ENCODE data around the gene GLUD2.
"Not testable (repeated sequence)": the region's sequence is repeated elsewhere in the genome, so short reads cannot be mapped to it uniquely, and the experiment has no call there.

Gene GLUD2

DNA sequence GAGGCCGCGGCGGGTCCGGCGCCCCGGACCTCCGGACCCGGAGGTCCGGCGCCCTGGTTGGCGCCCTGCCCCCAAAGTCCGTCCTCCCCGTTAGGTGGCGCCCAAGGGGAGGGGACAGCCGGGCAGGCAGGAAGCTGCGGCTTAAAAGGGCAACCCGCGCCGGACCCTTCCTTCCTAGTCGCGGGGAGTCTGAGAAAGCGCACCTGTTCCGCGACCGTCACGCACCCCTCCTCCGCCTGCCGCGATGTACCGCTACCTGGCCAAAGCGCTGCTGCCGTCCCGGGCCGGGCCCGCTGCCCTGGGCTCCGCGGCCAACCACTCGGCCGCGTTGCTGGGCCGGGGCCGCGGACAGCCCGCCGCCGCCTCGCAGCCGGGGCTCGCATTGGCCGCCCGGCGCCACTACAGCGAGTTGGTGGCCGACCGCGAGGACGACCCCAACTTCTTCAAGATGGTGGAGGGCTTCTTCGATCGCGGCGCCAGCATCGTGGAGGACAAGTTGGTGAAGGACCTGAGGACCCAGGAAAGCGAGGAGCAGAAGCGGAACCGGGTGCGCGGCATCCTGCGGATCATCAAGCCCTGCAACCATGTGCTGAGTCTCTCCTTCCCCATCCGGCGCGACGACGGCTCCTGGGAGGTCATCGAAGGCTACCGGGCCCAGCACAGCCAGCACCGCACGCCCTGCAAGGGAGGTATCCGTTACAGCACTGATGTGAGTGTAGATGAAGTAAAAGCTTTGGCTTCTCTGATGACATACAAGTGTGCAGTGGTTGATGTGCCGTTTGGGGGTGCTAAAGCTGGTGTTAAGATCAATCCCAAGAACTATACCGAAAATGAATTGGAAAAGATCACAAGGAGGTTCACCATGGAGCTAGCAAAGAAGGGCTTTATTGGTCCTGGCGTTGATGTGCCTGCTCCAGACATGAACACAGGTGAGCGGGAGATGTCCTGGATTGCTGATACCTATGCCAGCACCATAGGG, at the start of gene GLUD2:
Gene GLUD2, plus strand, starts transcription at position 170 of the 979 bp plus-strand sequence. Its CDS starts 75 bp downstream, at position 245.
- DNase-seq: not testable (repeated sequence)

DNA sequence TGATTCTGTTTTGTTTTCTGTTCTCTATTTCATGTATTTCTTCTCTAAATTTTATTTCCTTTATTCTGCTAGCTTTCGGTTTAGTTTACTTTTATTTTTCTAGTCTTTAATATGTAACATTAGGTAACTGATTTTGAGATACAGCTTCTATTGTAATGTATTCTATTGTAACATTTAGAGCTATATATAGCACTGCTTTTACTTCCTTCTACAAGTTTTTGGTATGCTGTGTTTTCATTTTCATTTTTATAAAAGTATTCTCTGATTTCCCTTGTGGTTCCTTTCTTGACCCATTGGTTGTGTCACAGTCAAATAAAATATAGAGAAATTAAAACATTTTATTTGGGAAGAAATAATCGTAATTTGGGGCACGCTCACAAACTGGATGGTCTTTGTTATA, 48.0 kb upstream of the GLUD2 start:
- DNase-seq: no peak

DNA sequence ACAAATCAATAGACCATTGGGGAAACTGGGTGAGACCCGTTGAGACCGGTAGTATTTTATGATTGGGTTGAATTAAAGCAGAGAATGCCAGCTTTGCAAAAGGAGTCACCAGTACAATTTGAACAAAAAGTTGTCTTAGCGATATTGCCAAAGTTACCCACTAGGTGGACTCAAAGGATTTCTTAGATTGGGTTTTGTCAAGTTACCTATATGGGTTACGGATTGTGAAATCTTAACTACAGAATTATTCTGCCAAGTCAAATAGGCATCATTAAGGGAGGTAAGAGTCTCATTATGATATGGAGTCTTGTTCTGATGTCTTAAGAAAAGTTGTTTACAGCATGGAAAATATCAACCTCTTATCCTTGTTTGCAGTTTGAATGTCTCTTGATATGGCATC, 46.8 kb upstream of the GLUD2 start:
- no peak for DNase-seq

DNA sequence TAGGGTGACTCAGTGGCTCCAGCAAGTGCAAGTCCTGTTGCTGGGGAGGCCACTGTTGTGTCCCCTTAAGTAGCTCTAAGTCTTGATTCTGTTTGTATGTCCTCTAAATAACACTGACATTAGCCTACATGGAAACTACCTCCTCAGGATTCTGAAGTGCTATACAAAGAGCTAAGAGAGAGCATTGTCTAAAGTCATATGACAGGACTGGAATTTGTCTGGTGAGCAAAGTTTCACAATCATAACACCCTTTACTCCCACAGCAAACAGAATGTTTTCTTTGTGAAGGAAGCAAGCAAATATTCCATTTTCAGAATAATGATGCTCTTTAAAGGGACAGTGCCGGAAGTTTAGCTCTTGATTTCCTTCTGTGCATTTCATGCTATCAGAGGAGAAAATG, 38.5 kb upstream of the GLUD2 start:
- no peak for DNase-seq

DNA sequence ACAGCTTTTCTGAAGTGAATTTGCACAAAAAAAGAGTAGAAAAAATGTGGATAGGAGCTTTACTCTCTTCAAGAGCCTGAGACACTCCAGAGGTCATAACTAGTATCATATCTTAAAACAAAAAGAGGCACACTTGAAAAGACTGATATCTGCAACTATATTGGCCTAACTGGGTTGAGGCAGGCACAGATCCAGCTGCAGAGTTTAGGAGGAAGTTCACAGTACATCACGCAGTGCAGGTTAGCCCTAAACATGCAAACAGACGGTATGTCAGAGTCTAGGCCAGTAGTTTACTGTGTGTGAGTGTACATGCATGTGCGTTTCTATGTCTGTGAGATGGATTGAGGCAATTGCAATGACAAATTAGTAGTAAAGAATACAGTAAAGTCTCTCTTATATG, 37.6 kb upstream of the GLUD2 start:
- DNase-seq: no peak

- DNase-seq: no peak
Observed at GRCh38 chrX:121010218-121010617, 37.2 kb upstream of the GLUD2 start.

DNA sequence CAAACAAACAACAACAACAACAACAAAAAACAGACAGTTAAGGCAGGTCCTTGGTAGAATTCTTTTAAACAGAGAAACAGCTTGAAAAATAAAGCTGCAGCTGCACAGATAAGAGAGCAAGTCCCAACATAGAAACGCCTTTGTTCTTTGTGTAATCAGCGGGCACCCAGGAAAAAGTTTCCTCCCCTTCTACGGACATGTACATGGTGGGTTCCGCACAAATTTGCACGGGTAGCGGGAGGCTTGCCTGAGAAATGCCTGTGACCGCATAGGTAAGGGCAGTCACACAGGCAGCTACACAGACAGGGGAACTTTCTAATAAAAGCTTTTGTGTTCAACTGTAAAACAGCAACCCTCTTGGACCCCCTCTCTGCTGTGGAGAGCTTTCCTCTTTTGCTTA, 36.2 kb upstream of the GLUD2 start:
- no peak for DNase-seq

- DNase-seq: no peak
Observed at GRCh38 chrX:121013897-121014455, 33.4 kb upstream of the GLUD2 start.

DNA sequence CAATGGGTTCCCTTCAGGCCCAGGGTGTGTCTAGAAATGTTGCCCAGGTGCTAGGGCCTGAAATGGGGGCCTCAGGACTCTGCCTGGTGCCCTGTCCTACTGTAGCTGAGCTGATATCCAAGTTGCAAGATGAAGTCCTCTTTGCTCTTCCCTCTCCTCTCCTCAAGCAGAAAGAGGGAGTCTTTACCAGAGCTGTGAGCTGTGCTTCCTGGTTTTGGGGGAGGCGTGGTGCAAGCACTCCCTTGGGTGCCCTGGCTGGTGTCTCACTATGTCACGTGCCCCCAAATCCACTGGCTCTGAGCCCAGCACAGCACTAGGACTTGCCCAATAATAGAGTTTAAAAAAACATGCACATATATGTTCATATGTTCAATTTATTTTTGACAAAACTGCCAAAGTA, 32.6 kb upstream of the GLUD2 start:
- DNase-seq: no peak

- DNase-seq: no peak
Observed at GRCh38 chrX:121028419-121028818, 19.0 kb upstream of the GLUD2 start.

DNA sequence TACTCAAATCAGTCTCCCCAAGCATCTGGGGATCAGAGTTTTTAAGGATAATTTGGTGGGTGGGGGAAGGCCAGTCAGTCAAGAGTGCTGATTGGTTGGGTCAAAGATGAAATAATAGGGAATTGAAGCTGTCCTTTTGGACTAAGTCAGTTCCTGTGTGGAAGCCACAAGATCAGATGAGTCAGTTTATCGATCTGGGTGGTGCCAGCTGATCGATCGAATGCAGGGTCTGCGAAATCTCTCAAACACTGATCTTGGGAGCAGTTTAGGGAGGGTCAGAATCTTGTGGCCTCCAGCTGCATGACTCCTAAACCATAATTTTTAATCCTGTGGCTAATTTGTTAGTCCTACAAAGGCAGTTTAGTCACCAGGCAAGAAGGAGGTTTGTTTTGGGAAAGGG, 17.3 kb upstream of the GLUD2 start:
- DNase-seq: no peak

DNA sequence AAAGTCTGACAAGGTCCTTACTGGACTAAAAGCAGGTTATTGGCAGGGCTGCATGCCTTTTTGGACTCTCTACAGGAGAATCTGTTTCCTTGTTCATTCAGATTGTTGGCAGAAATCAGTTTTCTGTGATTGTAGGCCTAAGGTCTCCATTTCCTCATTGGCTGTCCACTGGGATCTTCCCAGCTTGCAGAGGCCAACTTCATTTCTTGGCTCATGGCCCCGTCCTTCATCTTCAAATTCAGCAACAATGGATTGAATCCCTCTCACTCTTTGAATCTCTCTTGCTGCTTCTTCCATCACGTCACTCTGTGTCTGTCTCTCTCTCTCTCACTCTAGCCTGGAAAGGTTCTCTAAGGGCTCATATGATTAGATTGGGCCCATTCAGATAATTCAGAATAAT, 14.9 kb upstream of the GLUD2 start:
- DNase-seq: no peak

DNA sequence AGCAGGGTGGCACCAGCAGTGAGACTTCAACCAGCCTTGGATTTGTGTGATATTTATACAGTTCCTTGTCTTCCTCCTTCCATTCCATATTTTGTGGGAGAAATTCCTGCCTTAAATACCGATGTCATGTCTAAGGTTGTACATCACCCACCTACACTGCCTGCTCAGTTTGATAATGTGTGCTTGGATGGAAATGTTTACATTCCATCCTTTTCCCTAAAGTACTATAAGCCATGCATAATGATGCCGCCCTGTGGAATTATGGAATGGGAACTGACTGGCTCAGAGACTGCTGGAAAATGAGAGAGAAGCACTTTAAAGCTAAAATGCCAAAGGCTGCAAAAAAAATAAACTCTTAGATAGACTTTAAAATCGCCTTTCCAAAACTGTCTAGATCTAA, 11.3 kb upstream of the GLUD2 start:
- no peak for DNase-seq

- no peak for DNase-seq
Observed at GRCh38 chrX:121036951-121037350, 10.5 kb upstream of the GLUD2 start.

DNA sequence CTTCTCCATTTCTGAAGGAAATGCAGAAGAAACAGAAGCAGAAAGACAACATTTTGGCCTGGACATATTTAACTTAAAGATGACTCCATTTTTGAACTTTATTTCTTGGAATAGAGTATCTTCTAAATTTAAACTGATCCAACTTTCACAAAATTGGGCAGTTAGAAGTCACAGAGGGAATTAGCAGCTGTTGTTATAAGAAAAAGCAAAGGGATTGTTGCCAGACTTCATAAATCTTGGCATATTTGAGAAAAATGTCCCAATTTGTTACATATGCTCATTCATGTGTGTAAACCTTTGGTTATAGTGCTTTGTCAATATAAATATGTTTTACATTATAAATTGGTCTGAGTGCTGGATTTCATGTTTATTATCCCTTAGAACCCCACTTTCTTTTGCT, 3.4 kb downstream of the GLUD2 start:
- no peak for DNase-seq

DNA sequence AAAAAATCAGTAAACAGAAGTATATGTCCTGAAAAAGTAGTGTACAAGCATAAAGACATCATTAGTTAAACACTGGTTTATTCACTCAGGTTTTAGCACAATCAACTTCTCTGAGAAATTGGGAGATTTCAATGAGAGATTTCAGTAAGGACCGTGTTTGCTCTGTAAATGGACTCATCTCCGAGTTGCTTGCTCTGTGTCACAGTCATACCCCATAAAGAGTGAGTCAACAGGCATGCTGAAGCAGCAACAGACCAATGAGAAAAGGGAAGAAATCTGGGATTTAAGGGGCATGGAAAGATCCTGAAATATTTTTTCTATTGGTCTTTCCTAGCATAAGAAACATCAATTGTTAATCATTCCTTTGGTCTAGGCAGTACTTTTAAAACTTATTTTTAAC, 4.7 kb downstream of the GLUD2 start:
- DNase-seq: no peak

GRCh38 chrX:121062289-121062688, 14.9 kb downstream of the GLUD2 start:
- DNase-seq: no peak

GRCh38 chrX:121064579-121064978, 17.2 kb downstream of the GLUD2 start:
- no peak for DNase-seq

- DNase-seq: not testable (repeated sequence)
Observed at GRCh38 chrX:121084247-121084646, 36.8 kb downstream of the GLUD2 start.

- DNase-seq: no peak
Observed at GRCh38 chrX:121084903-121085611, 37.6 kb downstream of the GLUD2 start.

DNA sequence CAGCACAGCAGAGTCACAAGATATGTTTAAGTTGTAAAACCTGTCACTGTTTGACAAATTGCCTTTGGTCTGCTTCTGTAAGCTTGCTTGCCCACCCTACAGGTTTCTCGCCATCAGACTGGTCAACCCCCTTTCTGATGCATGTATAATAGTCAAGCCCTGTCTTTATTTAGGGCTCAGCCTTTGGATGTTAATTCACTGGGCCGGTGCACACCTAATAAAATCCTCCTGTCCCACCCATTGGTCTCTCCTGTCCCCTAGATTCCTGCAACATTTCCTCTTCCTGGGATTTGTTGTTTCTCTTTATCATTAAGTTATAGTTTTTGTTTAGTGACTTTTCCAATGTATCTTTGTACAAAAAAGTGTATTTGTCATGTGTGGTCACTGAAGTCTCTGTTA, 38.2 kb downstream of the GLUD2 start:
- DNase-seq: no peak

- no peak for DNase-seq
Observed at GRCh38 chrX:121093011-121093410, 45.6 kb downstream of the GLUD2 start.
